BJ (cell line): Measurements from ENCODE around the gene TRPM5. TPM values are rescaled to one million over a fixed set of nuclear protein-coding genes. Genes with fewer than 3 reads are reported as not detected.

ENCODE experiments used
- CTCF ChIA-PET: fragments of 350-600 bp; formaldehyde crosslinking; extraction: SDS; loops from one replicate; lab custom pipeline; 2021; ENCODE audit warnings: antibody characterized with exemption, inconsistent platforms; lab: Yijun Ruan, JAX
- POLR2A ChIA-PET: fragments of 300-600 bp; sonication (Branson Sonifier 250); formaldehyde crosslinking; extraction: SDS; loops from one replicate; lab custom pipeline; 2021; ENCODE audit warnings: antibody characterized with exemption; lab: Charles Lee
- DNase-seq: peaks from one replicate; pipeline ENCODE4 v3.0.0-alpha.2; 2011; ENCODE audit warnings: low read depth
- H3K27me3 ChIP-seq: 2 replicates; pipeline ENCODE4 v1.6.0; 2011; ENCODE audit warnings: low read length; ENCODE audit not compliant: control insufficient read depth, insufficient read depth
- H3K36me3 ChIP-seq: 2 replicates; pipeline ENCODE4 v1.5.1; 2011; ENCODE audit warnings: low read length; ENCODE audit not compliant: control insufficient read depth, insufficient read depth
- H3K4me3 ChIP-seq: 2 replicates; pipeline ENCODE4 v1.5.1; 2011; ENCODE audit warnings: low read depth, mild to moderate bottlenecking, control low read depth, low read length
- polyA plus RNA-seq: library from polyadenylated mRNA; depleted of rRNA; stranded (reverse); fragments of >200 nt; gene quantifications from 2 replicates; pipeline ENCODE4 v1.2.3, GENCODE V29; 2011; rRNA removed
- TF ChIP-seq, protein P1 (sequence below): IDR thresholded peaks from 2 replicates; pipeline ENCODE4 v1.5.1; 2011; ENCODE audit warnings: low read depth, mild to moderate bottlenecking, control low read depth, inconsistent platforms, low read length, moderate library complexity; ENCODE audit not compliant: insufficient read depth

The TRPM5 gene
- polyA plus RNA-seq, 1 experiment: not detected

DNA sequence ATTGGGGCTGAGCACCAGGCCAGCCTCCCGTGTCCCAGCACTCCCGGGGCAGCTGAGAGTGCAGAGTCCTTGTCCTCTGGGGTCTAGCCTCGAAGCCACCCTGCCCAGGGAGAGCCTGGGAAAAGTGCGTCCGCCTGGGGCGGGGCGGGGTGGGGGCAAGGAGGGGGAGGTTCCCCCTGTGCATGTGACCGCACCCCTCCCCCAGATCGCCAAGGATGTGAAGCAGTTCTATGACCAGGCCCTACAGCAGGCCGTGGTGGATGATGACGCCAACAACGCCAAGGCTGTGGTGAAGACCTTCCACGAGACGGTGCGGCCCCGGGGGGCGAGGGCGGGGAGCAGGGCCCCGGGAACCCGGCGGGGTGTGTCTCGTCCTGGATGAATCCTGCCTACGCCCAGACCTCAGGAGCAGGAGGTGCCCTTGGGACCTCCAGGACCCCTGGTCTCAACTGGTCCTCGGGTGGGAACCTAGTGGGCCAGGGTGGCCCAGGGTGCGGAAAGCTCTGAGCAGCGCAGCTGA is 49.0 kb downstream of the TRPM5 start:
- Histone ChIP-seq H3K4me3 (no peak overlapping the region), H3K27me3 (no peaks in the 10 kb centered on the region), H3K36me3 (peaks cover 52% of the 10 kb centered on the region)
- TF ChIP-seq, protein P1, sequence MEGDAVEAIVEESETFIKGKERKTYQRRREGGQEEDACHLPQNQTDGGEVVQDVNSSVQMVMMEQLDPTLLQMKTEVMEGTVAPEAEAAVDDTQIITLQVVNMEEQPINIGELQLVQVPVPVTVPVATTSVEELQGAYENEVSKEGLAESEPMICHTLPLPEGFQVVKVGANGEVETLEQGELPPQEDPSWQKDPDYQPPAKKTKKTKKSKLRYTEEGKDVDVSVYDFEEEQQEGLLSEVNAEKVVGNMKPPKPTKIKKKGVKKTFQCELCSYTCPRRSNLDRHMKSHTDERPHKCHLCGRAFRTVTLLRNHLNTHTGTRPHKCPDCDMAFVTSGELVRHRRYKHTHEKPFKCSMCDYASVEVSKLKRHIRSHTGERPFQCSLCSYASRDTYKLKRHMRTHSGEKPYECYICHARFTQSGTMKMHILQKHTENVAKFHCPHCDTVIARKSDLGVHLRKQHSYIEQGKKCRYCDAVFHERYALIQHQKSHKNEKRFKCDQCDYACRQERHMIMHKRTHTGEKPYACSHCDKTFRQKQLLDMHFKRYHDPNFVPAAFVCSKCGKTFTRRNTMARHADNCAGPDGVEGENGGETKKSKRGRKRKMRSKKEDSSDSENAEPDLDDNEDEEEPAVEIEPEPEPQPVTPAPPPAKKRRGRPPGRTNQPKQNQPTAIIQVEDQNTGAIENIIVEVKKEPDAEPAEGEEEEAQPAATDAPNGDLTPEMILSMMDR: no peak
- ChIA-PET CTCF (interaction anchor here (2.6 kb wide), 1 partner anchor 89 kb away, joined by 9 read pairs; no protein-coding TSS in a partner anchor), POLR2A (interaction anchor here (0.6 kb wide), 1 partner anchor 1329 kb away, joined by 5 read pairs; no protein-coding TSS in a partner anchor)
- no peak for DNase-seq

DNA sequence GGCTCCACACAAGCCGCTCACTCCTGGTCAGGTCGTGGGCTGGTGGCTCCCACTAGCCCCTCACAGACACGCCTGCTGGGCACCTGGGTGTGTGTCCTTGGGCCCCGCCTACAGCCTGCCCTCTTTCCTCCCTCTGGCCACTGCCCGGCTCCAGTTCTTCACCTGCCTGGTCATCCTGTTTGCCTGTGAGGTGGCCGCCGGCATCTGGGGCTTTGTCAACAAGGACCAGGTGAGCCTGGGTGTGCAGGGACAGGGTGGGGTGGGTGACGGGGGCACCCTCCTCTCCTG is 49.6 kb downstream of the TRPM5 start:
- H3K27me3 ChIP-seq: no peaks in the 10 kb centered on the region
- TF ChIP-seq, protein P1: no peak
- H3K36me3 ChIP-seq: peaks cover 52% of the 10 kb centered on the region
- no peak for DNase-seq
- no peak overlapping the region for H3K4me3 ChIP-seq
- ChIA-PET POLR2A (no interaction called here), CTCF (interaction anchor here (2.6 kb wide), 1 partner anchor 89 kb away, joined by 9 read pairs; no protein-coding TSS in a partner anchor)

Other genes starting within 250 kb of the TRPM5 start
- not detected in 2 replicates for gene ASCL2, start 173.9 kb downstream of the TRPM5 start, polyA plus RNA-seq
- gene C11orf21, start 142.6 kb downstream of the TRPM5 start, polyA plus RNA-seq: not detected in 2 replicates
- 0.42 TPM in 1 of 2 replicates, not detected in the other for gene TSPAN32, start 142.5 kb downstream of the TRPM5 start, polyA plus RNA-seq
- 479 and 875 TPM in 2 replicates for gene CD81, start 67.2 kb downstream of the TRPM5 start, polyA plus RNA-seq
- 16.3 and 30.5 TPM in 2 replicates for gene TSSC4, start 43.8 kb downstream of the TRPM5 start, polyA plus RNA-seq
- gene KCNQ1, start 494 bp upstream of the TRPM5 start, polyA plus RNA-seq: not detected in 2 replicates